K562 (cell line): Measurements from ENCODE around the gene MAPK13. TPM values are rescaled to one million over a fixed set of nuclear protein-coding genes. Genes with fewer than 3 reads are reported as not detected.

Experiments used
- EP300 ChIP-seq: IDR thresholded peaks from 2 replicates; pipeline ENCODE4 v1.6.1; 2012; ENCODE audit warnings: low read length, improper control_type of control experiment
- HDAC3 ChIP-seq: fragments of 450-650 bp; IDR thresholded peaks from 2 replicates; pipeline ENCODE4 v1.6.1; 2018; ENCODE audit warnings: borderline replicate concordance, mild to moderate bottlenecking, moderate library complexity; ENCODE audit not compliant: partially characterized antibody
- JUN ChIP-seq, 2 experiments: sonication (generic) in 1 of 2; formaldehyde crosslinking in 1 of 2; IDR thresholded peaks; 2 replicates each; pipeline versions ENCODE4 v1.6.1 to v1.8.0; 2012 to 2022; ENCODE audit warnings: borderline replicate concordance in 2 of 2, mild to moderate bottlenecking in 2 of 2, improper control_type of control experiment in 1 of 2, low read depth in 1 of 2, low read length in 1 of 2, missing genetic modification reagents in 1 of 2
- MTA2 ChIP-seq: fragments of 450-650 bp; IDR thresholded peaks from 2 replicates; pipeline ENCODE4 v1.6.1; 2016; ENCODE audit warnings: low read depth
- NR2C2 ChIP-seq, 2 experiments: fragments of 200-800 bp in 1 of 2; sonication (Bioruptor generic) in 1 of 2; sonication (generic) in 1 of 2; formaldehyde crosslinking in 1 of 2; IDR thresholded peaks; 2 replicates each; pipeline versions ENCODE4 v1.6.1 to v1.8.0; 2016 to 2022; ENCODE audit warnings: mild to moderate bottlenecking in 1 of 2, missing compliant biosample characterization in 1 of 2, missing genetic modification characterization in 1 of 2, missing genetic modification reagents in 1 of 2
- SRF ChIP-seq, 2 experiments: fragments of 250-450, 450-650 bp in 1 of 2; sonication (Bioruptor Pico) in 1 of 2; sonication (generic) in 1 of 2; formaldehyde crosslinking; IDR thresholded peaks; 2 replicates each; pipeline versions ENCODE4 v1.5.0 to v1.5.1; 2020 to 2022; ENCODE audit warnings: mild to moderate bottlenecking in 1 of 2, missing genetic modification reagents in 1 of 2
- ZNF511 ChIP-seq: sonication (generic); formaldehyde crosslinking; IDR thresholded peaks from 2 replicates; pipeline ENCODE4 v1.8.0; 2022; ENCODE audit warnings: mild to moderate bottlenecking, missing genetic modification reagents
- ZNF583 ChIP-seq: fragments of 250-450 bp; sonication (Bioruptor Pico); IDR thresholded peaks from 2 replicates; pipeline ENCODE4 v1.4.0; 2020
- ZNF586 ChIP-seq: fragments of 450-650 bp; formaldehyde crosslinking; conservative IDR thresholded peaks from 2 replicates; pipeline ENCODE4 v1.4.0; 2020; ENCODE audit warnings: mild to moderate bottlenecking, moderate library complexity
- ZNF77 ChIP-seq: fragments of 250-450 bp; sonication (Bioruptor Pico); IDR thresholded peaks from 2 replicates; pipeline ENCODE4 v1.5.0; 2020
- polyA plus RNA-seq, 8 experiments: library from polyadenylated mRNA; depleted of rRNA in 4 of 8; stranded (reverse) in 5 of 8; unstranded in 3 of 8; fragments of >200 nt; fragmentation: Nextera tagmentation in 2 of 8; fragmentation: Illumina TruSeq in 1 of 8; extraction: Ambion mirVana in 2 of 8; extraction: Trizol in 1 of 8; gene quantifications; 2 replicates each; pipeline versions ENCODE4 v1.2.1 to v1.2.3, GENCODE V29; 2011 to 2014; ENCODE audit warnings: inconsistent platforms in 1 of 8, missing spikeins in 1 of 8
- total RNA-seq, 7 experiments: library from RNA; depleted of rRNA in 6 of 7; stranded (reverse); fragments of >200 nt in 6 of 7; fragmentation: Illumina TruSeq in 2 of 7; extraction: Trizol in 2 of 7; gene quantifications; 2 replicates each; pipeline versions ENCODE4 v1.2.1 to v1.2.3, GENCODE V29; 2011 to 2021; ENCODE audit warnings: low replicate concordance in 1 of 7
- TF ChIP-seq, protein P1 (sequence below): fragments of 250-450 bp; sonication (Bioruptor Pico); IDR thresholded peaks from 2 replicates; pipeline ENCODE4 v1.8.0; 2021; ENCODE audit warnings: moderate library complexity, mild to moderate bottlenecking, inconsistent platforms
- TF ChIP-seq, protein P2 (sequence below), 2 experiments: fragments of 450-650 bp; IDR thresholded peaks; 2 replicates each; pipeline ENCODE4 v1.6.1; 2018; ENCODE audit warnings: mild to moderate bottlenecking in 2 of 2, low read depth in 1 of 2; ENCODE audit not compliant: partially characterized antibody in 2 of 2
- TF ChIP-seq, protein P3 (sequence below): fragments of 250-450 bp; sonication (Bioruptor Pico); IDR thresholded peaks from 2 replicates; pipeline ENCODE4 v1.4.0; 2020; ENCODE audit warnings: mild to moderate bottlenecking, moderate library complexity, borderline replicate concordance
- TF ChIP-seq, protein P4 (sequence below): fragments of 450-650 bp; formaldehyde crosslinking; IDR thresholded peaks from 2 replicates; pipeline ENCODE4 v1.4.0; 2020; ENCODE audit warnings: mild to moderate bottlenecking, mixed read lengths

MAPK13 gene
- total and polyA plus RNA-seq, 9 of the 15 experiments (the other 6 are each of a cell fraction or from before 2014, with no cell fraction given): 0.03 to 2.3 (median 0.48) TPM; not detected in 1

- TF ChIP-seq NR2C2 (CRISPR knock-in tag; IDR thresholded peaks at IDR 0.05) (no peak), NR2C2 (tag; IDR thresholded peaks at IDR 0.05) (no peak; the same call in 1 of the 2 replicates), HDAC3 (peak; percentile 55), ZNF583 (CRISPR knock-in tag) (no peak), JUN (IDR thresholded peaks at IDR 0.05; ENCODE audit: borderline replicate concordance, low read depth, low read length) (0 out of 2 replicates have a peak, but pooled peaks have one; percentile 22), JUN (CRISPR knock-in tag; IDR thresholded peaks at IDR 0.05; ENCODE audit: borderline replicate concordance) (no peak), ZNF586 (no peak), EP300 (peak; percentile 2; the same call in 1 of the 2 replicates), SRF (CRISPR knock-in tag; IDR thresholded peaks at IDR 0.05) (0 out of 4 replicates have a peak, but pooled peaks of 1 of the 2 experiments have one; percentile 52), ZNF77 (no peak), ZNF511 (CRISPR knock-in tag) (no peak), MTA2 (peak; percentile 46; the same call in 1 of the 2 replicates)
- TF ChIP-seq, protein P1, sequence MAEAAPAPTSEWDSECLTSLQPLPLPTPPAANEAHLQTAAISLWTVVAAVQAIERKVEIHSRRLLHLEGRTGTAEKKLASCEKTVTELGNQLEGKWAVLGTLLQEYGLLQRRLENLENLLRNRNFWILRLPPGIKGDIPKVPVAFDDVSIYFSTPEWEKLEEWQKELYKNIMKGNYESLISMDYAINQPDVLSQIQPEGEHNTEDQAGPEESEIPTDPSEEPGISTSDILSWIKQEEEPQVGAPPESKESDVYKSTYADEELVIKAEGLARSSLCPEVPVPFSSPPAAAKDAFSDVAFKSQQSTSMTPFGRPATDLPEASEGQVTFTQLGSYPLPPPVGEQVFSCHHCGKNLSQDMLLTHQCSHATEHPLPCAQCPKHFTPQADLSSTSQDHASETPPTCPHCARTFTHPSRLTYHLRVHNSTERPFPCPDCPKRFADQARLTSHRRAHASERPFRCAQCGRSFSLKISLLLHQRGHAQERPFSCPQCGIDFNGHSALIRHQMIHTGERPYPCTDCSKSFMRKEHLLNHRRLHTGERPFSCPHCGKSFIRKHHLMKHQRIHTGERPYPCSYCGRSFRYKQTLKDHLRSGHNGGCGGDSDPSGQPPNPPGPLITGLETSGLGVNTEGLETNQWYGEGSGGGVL: no peak
- TF ChIP-seq, protein P2, sequence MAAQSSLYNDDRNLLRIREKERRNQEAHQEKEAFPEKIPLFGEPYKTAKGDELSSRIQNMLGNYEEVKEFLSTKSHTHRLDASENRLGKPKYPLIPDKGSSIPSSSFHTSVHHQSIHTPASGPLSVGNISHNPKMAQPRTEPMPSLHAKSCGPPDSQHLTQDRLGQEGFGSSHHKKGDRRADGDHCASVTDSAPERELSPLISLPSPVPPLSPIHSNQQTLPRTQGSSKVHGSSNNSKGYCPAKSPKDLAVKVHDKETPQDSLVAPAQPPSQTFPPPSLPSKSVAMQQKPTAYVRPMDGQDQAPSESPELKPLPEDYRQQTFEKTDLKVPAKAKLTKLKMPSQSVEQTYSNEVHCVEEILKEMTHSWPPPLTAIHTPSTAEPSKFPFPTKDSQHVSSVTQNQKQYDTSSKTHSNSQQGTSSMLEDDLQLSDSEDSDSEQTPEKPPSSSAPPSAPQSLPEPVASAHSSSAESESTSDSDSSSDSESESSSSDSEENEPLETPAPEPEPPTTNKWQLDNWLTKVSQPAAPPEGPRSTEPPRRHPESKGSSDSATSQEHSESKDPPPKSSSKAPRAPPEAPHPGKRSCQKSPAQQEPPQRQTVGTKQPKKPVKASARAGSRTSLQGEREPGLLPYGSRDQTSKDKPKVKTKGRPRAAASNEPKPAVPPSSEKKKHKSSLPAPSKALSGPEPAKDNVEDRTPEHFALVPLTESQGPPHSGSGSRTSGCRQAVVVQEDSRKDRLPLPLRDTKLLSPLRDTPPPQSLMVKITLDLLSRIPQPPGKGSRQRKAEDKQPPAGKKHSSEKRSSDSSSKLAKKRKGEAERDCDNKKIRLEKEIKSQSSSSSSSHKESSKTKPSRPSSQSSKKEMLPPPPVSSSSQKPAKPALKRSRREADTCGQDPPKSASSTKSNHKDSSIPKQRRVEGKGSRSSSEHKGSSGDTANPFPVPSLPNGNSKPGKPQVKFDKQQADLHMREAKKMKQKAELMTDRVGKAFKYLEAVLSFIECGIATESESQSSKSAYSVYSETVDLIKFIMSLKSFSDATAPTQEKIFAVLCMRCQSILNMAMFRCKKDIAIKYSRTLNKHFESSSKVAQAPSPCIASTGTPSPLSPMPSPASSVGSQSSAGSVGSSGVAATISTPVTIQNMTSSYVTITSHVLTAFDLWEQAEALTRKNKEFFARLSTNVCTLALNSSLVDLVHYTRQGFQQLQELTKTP (IDR thresholded peaks at IDR 0.05; ENCODE audit: low read depth in 1 of 2, partially characterized antibody in 2 of 2): no peak
- TF ChIP-seq, protein P3, sequence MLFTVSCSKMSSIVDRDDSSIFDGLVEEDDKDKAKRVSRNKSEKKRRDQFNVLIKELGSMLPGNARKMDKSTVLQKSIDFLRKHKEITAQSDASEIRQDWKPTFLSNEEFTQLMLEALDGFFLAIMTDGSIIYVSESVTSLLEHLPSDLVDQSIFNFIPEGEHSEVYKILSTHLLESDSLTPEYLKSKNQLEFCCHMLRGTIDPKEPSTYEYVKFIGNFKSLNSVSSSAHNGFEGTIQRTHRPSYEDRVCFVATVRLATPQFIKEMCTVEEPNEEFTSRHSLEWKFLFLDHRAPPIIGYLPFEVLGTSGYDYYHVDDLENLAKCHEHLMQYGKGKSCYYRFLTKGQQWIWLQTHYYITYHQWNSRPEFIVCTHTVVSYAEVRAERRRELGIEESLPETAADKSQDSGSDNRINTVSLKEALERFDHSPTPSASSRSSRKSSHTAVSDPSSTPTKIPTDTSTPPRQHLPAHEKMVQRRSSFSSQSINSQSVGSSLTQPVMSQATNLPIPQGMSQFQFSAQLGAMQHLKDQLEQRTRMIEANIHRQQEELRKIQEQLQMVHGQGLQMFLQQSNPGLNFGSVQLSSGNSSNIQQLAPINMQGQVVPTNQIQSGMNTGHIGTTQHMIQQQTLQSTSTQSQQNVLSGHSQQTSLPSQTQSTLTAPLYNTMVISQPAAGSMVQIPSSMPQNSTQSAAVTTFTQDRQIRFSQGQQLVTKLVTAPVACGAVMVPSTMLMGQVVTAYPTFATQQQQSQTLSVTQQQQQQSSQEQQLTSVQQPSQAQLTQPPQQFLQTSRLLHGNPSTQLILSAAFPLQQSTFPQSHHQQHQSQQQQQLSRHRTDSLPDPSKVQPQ: no peak
- TF ChIP-seq, protein P4, sequence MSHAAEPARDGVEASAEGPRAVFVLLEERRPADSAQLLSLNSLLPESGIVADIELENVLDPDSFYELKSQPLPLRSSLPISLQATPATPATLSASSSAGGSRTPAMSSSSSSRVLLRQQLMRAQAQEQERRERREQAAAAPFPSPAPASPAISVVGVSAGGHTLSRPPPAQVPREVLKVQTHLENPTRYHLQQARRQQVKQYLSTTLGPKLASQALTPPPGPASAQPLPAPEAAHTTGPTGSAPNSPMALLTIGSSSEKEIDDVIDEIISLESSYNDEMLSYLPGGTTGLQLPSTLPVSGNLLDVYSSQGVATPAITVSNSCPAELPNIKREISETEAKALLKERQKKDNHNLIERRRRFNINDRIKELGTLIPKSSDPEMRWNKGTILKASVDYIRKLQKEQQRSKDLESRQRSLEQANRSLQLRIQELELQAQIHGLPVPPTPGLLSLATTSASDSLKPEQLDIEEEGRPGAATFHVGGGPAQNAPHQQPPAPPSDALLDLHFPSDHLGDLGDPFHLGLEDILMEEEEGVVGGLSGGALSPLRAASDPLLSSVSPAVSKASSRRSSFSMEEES (CRISPR knock-in tag): no peak
These were observed 31.2 kb upstream of the MAPK13 start (continued) for GRCh38 chr6:36098920-36099647.
